Lower lobe of right lung (tissue), 2 donors: ENCODE data around the gene MGAT4C. TPM values are rescaled to one million over a fixed set of nuclear protein-coding genes. Genes with fewer than 3 reads are reported as not detected.

Source experiments
- ATAC-seq, 2 donors: fragments of 200-7000 bp; cut with Tn5 transposase; one replicate each; pipeline ENCODE4 v1.9.1; 2020 to 2022; ENCODE audit warnings: mild to moderate bottlenecking in 2 of 2, moderate library complexity in 2 of 2
- DNase-seq: peaks from one replicate; pipeline ENCODE4 v3.0.0-alpha.2; 2020
- H3K27ac ChIP-seq: fragments of 200-600 bp; one replicate; pipeline ENCODE4 v1.8.0; 2022
- H3K27me3 ChIP-seq: fragments of 200-600 bp; one replicate; pipeline ENCODE4 v1.8.0; 2022; ENCODE audit warnings: low read depth
- H3K36me3 ChIP-seq: fragments of 200-600 bp; one replicate; pipeline ENCODE4 v1.8.0; 2022; ENCODE audit warnings: mild to moderate bottlenecking
- H3K4me1 ChIP-seq: fragments of 200-600 bp; one replicate; pipeline ENCODE4 v1.8.0; 2022
- H3K4me3 ChIP-seq: fragments of 200-600 bp; one replicate; pipeline ENCODE4 v1.8.0; 2022; ENCODE audit warnings: mild to moderate bottlenecking
- H3K9me3 ChIP-seq: fragments of 200-600 bp; one replicate; pipeline ENCODE4 v1.8.0; 2022
- CTCF ChIP-seq: fragments of 200-600 bp; IDR thresholded peaks from one replicate; pipeline ENCODE4 v1.8.0; 2022; ENCODE audit warnings: antibody characterized with exemption, mild to moderate bottlenecking
- intact Hi-C: fragments of 100-400 bp; cut with DNase I; formaldehyde crosslinking; loops from one replicate; pipeline ENCODE4 v1.11.0; 2022
- total RNA-seq: library from RNA; stranded (reverse); fragmentation: NEBNext Ultra II Directional; extraction: Animal tissue kit (Norgen Biotek cat#: 25700); gene quantifications from one replicate; pipeline ENCODE4 v1.2.1, GENCODE V29; 2021
- donor health status: DM: no; HTN: yes; CAD: no; lungs with severe emphysema.

MGAT4C gene
- total RNA-seq, 1 donor from 2014 or later = 0.21 TPM

GRCh38 chr12:86230516-86231146 is 25.6 kb downstream of the MGAT4C start:
- intact Hi-C loops = no loop called here
- no peaks in the 10 kb centered on the region for H3K27me3 ChIP-seq
- H3K4me1 ChIP-seq = no peaks in the 10 kb centered on the region
- no peak for TF ChIP-seq CTCF
- no peaks in the 10 kb centered on the region for H3K36me3 ChIP-seq
- ATAC-seq = no peak
- H3K9me3 ChIP-seq = no peaks in the 10 kb centered on the region
- no peak overlapping the region for H3K4me3 ChIP-seq
- no peak overlapping the region for H3K27ac ChIP-seq
- no peak for DNase-seq

DNA sequence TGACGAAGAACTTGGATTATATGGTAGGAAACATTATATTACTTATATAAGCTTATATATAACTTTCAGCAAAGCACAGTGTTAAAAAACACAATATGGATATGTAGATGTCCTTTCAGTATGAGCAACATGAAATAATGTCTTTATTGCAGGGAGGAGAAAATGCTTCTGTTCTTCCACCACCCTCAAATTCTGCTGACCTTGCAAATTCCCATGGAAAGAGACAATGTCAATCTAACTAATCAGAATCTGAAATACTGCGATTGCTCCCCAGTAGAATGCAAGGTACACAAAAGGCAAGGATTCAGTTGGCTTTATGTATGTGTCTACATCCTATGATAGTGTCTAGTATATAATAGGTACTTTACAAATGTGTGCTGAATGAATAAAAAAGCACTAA is 26.4 kb downstream of the MGAT4C start:
- intact Hi-C loops = no loop called here
- Histone ChIP-seq H3K36me3 (no peaks in the 10 kb centered on the region), H3K4me3 (no peak overlapping the region), H3K27me3 (no peaks in the 10 kb centered on the region), H3K27ac (no peak overlapping the region), H3K9me3 (no peaks in the 10 kb centered on the region), H3K4me1 (no peaks in the 10 kb centered on the region)
- DNase-seq (no peak), ATAC-seq (no peak)
- no peak for TF ChIP-seq CTCF

DNA sequence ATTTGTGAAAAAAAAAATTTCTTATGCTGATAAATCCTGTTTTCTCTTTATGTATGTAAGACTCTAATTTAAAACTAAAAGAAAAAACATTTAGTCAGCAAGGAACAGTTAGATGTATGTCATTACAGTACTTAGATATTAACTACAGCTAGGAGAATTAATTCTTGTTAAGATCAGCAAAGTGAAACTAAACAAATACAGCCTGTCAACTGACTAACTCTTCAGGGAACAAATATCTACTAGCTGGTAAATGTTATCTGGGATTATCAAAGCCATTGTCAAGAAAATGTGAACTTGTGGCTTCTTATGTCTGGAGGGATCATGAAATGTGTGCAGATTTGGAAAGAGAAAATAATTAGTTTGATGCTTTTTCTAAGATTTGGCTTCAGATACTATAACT is 27.5 kb downstream of the MGAT4C start:
- Histone ChIP-seq H3K27ac (no peak overlapping the region), H3K27me3 (no peaks in the 10 kb centered on the region), H3K9me3 (no peaks in the 10 kb centered on the region), H3K36me3 (no peaks in the 10 kb centered on the region), H3K4me3 (no peak overlapping the region), H3K4me1 (no peaks in the 10 kb centered on the region)
- no peak for DNase-seq
- TF ChIP-seq CTCF = no peak
- ATAC-seq = no peak
- intact Hi-C loops = no loop called here

- ATAC-seq (no peak), DNase-seq (no peak)
- H3K4me1 ChIP-seq = no peaks in the 10 kb centered on the region
- TF ChIP-seq CTCF = no peak
- no peak overlapping the region for H3K27ac ChIP-seq
- no peaks in the 10 kb centered on the region for H3K27me3 ChIP-seq
- intact Hi-C loops = no loop called here
- H3K36me3 ChIP-seq = no peaks in the 10 kb centered on the region
- no peaks in the 10 kb centered on the region for H3K9me3 ChIP-seq
- H3K4me3 ChIP-seq = no peak overlapping the region
Observed at GRCh38 chr12:86226481-86226880, 29.7 kb downstream of the MGAT4C start.

- no peaks in the 10 kb centered on the region for H3K27me3 ChIP-seq
- no peaks in the 10 kb centered on the region for H3K36me3 ChIP-seq
- no peaks in the 10 kb centered on the region for H3K9me3 ChIP-seq
- no peak for TF ChIP-seq CTCF
- DNase-seq (no peak), ATAC-seq (no peak)
- H3K27ac ChIP-seq = no peak overlapping the region
- no peak overlapping the region for H3K4me3 ChIP-seq
- no peaks in the 10 kb centered on the region for H3K4me1 ChIP-seq
- intact Hi-C loops = no loop called here
Observed at GRCh38 chr12:86216591-86216990, 39.6 kb downstream of the MGAT4C start.
